IMR-90 (cell line): ENCODE results near the gene MACO1. TPM values are rescaled to one million over a fixed set of nuclear protein-coding genes. Genes with fewer than 3 reads are reported as not detected.

ENCODE experiments used
- ATAC-seq: fragments of 200-7000 bp; cut with Tn5 transposase; 2 replicates; pipeline ENCODE4 v1.9.1; 2020; ENCODE audit warnings: low read depth, mild to moderate bottlenecking, moderate library complexity
- BruUV-seq: library from RNA; stranded (reverse); fragments of 400-500 nt; replicated peaks from 2 replicates; lab custom pipeline; 2021; lab: Mats Ljungman, UMichigan
- CTCF ChIA-PET: fragments of 300-600 bp; formaldehyde crosslinking; extraction: SDS; loops from one replicate; lab custom pipeline; 2021; ENCODE audit warnings: antibody characterized with exemption; lab: Yijun Ruan, JAX
- POLR2A ChIA-PET: fragments of 300-600 bp; sonication (Branson Sonifier 250); formaldehyde crosslinking; loops from one replicate; lab custom pipeline; 2022; ENCODE audit warnings: antibody characterized with exemption; ENCODE audit not compliant: unreplicated experiment; lab: Charles Lee
- DNase-seq: peaks from one replicate; pipeline ENCODE4 v3.0.0; 2013
- H2AFZ ChIP-seq: replicated peaks from 2 replicates; pipeline ENCODE3; 2013; ENCODE audit warnings: low read length, mild to moderate bottlenecking; ENCODE audit not compliant: poor library complexity
- H2AK5ac ChIP-seq: 2 replicates; pipeline ENCODE4 v1.6.1; 2013; ENCODE audit warnings: low read depth, low read length, inconsistent platforms
- H2AK9ac ChIP-seq: replicated peaks from 2 replicates; pipeline ENCODE3; 2013; ENCODE audit warnings: mild to moderate bottlenecking, low read depth, low read length, moderate library complexity; ENCODE audit not compliant: poor library complexity
- H2BK120ac ChIP-seq: 2 replicates; pipeline ENCODE4 v1.6.1; 2013; ENCODE audit warnings: low read depth, low read length, inconsistent platforms
- H2BK15ac ChIP-seq: 3 replicates; pipeline ENCODE4 v1.6.1; 2013; ENCODE audit warnings: low read depth, low read length, inconsistent platforms
- H2BK20ac ChIP-seq: 2 replicates; pipeline ENCODE4 v1.6.1; 2013; ENCODE audit warnings: low read depth, mild to moderate bottlenecking, inconsistent platforms, low read length, moderate library complexity
- H2BK5ac ChIP-seq: 2 replicates; pipeline ENCODE4 v1.6.1; 2013; ENCODE audit warnings: mild to moderate bottlenecking, low read depth, low read length, inconsistent platforms; ENCODE audit not compliant: poor library complexity, severe bottlenecking
- H3K14ac ChIP-seq: replicated peaks from 2 replicates; pipeline ENCODE4 v1.6.1; 2013; ENCODE audit warnings: low read depth, low read length, inconsistent platforms
- H3K18ac ChIP-seq: 2 replicates; pipeline ENCODE4 v1.6.1; 2013; ENCODE audit warnings: low read depth, low read length, control low read depth
- H3K23ac ChIP-seq: 2 replicates; pipeline ENCODE4 v1.6.1; 2013; ENCODE audit warnings: low read depth, low read length, inconsistent platforms
- H3K27ac ChIP-seq: 2 replicates; pipeline ENCODE4 v1.5.1; 2013; ENCODE audit warnings: mild to moderate bottlenecking, control low read depth, low read length; ENCODE audit not compliant: insufficient read depth
- H3K27me3 ChIP-seq: 2 replicates; pipeline ENCODE4 v1.6.1; 2013; ENCODE audit warnings: low read length; ENCODE audit not compliant: control insufficient read depth, insufficient read depth
- H3K36me3 ChIP-seq: 2 replicates; pipeline ENCODE4 v1.6.1; 2013; ENCODE audit warnings: low read length, mixed read lengths; ENCODE audit not compliant: control insufficient read depth, insufficient read depth
- H3K4ac ChIP-seq: 2 replicates; pipeline ENCODE4 v1.6.1; 2013; ENCODE audit warnings: low read depth, low read length, inconsistent platforms
- H3K4me1 ChIP-seq: 2 replicates; pipeline ENCODE4 v1.6.1; 2013; ENCODE audit warnings: low read length, mixed read lengths; ENCODE audit not compliant: control insufficient read depth, insufficient read depth
- H3K4me2 ChIP-seq: 2 replicates; pipeline ENCODE4 v1.6.1; 2013; ENCODE audit warnings: low read depth, mild to moderate bottlenecking, control low read depth, low read length, moderate library complexity
- H3K4me3 ChIP-seq: 2 replicates; pipeline ENCODE4 v1.5.1; 2013; ENCODE audit warnings: low read depth, mild to moderate bottlenecking, control low read depth, low read length, moderate library complexity; ENCODE audit not compliant: insufficient read depth
- H3K56ac ChIP-seq: 2 replicates; pipeline ENCODE4 v1.6.1; 2013; ENCODE audit warnings: low read length, inconsistent platforms; ENCODE audit not compliant: insufficient read depth; ENCODE audit errors: extremely low read depth
- H3K79me1 ChIP-seq, 2 experiments: 2 replicates each; pipeline ENCODE4 v1.6.1; 2013; ENCODE audit warnings: low read length in 2 of 2, inconsistent platforms in 1 of 2, low read depth in 1 of 2
- H3K9ac ChIP-seq: 2 replicates; pipeline ENCODE4 v1.6.1; 2013; ENCODE audit warnings: low read depth, low read length, control low read depth
- H3K9me1 ChIP-seq: 2 replicates; pipeline ENCODE4 v1.6.1; 2013; ENCODE audit warnings: low read length, inconsistent platforms; ENCODE audit not compliant: insufficient read depth
- H3K9me3 ChIP-seq: 2 replicates; pipeline ENCODE4 v1.6.1; 2013; ENCODE audit warnings: low read length; ENCODE audit not compliant: control insufficient read depth, insufficient read depth
- H4K20me1 ChIP-seq: 2 replicates; pipeline ENCODE4 v1.6.1; 2013; ENCODE audit warnings: low read length, inconsistent platforms; ENCODE audit not compliant: insufficient read depth
- H4K5ac ChIP-seq: 2 replicates; pipeline ENCODE4 v1.6.1; 2013; ENCODE audit warnings: mild to moderate bottlenecking, low read depth, low read length, control low read depth
- H4K8ac ChIP-seq, 2 experiments: 2 replicates each; pipeline ENCODE4 v1.6.1; 2013; ENCODE audit warnings: low read depth in 2 of 2, low read length in 2 of 2, control low read depth in 1 of 2, inconsistent platforms in 1 of 2
- H4K91ac ChIP-seq: 2 replicates; pipeline ENCODE4 v1.6.1; 2013; ENCODE audit warnings: low read depth, low read length, inconsistent platforms; ENCODE audit not compliant: insufficient read depth
- BHLHE40 ChIP-seq: fragments of 150-350 bp; IDR thresholded peaks from 2 replicates; pipeline ENCODE4 v1.6.1; 2016; ENCODE audit warnings: mild to moderate bottlenecking, low read depth, low read length
- MAFK ChIP-seq: IDR thresholded peaks from 2 replicates; pipeline ENCODE4 v1.6.1; 2012; ENCODE audit warnings: low read depth, low read length, improper control_type of control experiment
- NFE2L2 ChIP-seq: fragments of 150-350 bp; IDR thresholded peaks from 2 replicates; pipeline ENCODE4 v1.6.1; 2016; ENCODE audit warnings: low read depth, mild to moderate bottlenecking, low read length
- POLR2A ChIP-seq: IDR thresholded peaks from 2 replicates; pipeline ENCODE4 v1.6.1; 2012; ENCODE audit warnings: mild to moderate bottlenecking, low read depth, low read length
- RAD21 ChIP-seq: IDR thresholded peaks from 2 replicates; pipeline ENCODE4 v1.6.1; 2012; ENCODE audit warnings: low read length, improper control_type of control experiment
- WGBS, 2 experiments: methylation state at CpG; one replicate each; pipeline versions ENCODE4 v1.1.5 to v1.1.7; 2013; ENCODE audit warnings: missing lambda C conversion rate in 2 of 2; ENCODE audit not compliant: insufficient read length in 1 of 2; ENCODE audit errors: extremely low coverage in 2 of 2; 5-methylcytosine and 5-hydroxymethylcytosine counted together
- dilution Hi-C: fragments of 300-500 bp; cut with HindIII; formaldehyde crosslinking; loops from one replicate; pipeline ENCODE4 v1.14.3; 2018; ENCODE audit warnings: low sequenced_read_pairs; ENCODE audit not compliant: unreplicated experiment
- in situ Hi-C: fragments of 300-500 bp; cut with MboI; formaldehyde crosslinking; loops from 3 replicates; pipeline ENCODE4 v1.14.3; 2019; ENCODE audit warnings: low sequenced_read_pairs, inconsistent platforms, mixed read lengths
- intact Hi-C: fragments of 100-400 bp; cut with micrococcal nuclease; formaldehyde crosslinking; loops from 2 replicates; pipeline ENCODE4 v1.10.0; 2022
- polyA plus RNA-seq, 3 experiments: library from polyadenylated mRNA; depleted of rRNA; stranded (reverse); fragments of >200 nt; gene quantifications; 2 replicates each; pipeline ENCODE4 v1.2.3, GENCODE V29; 2012; ENCODE audit warnings: low replicate concordance in 1 of 3
- total RNA-seq: library from RNA; depleted of rRNA; stranded (reverse); fragments of >200 nt; gene quantifications from 2 replicates; pipeline ENCODE4 v1.2.3, GENCODE V29; 2012

The MACO1 gene
- total and polyA plus RNA-seq, 2 of the 4 experiments (the other 2 are of a cell fraction), result 6.8 to 12.7 TPM

GRCh38 chr1:25494952-25495351, 64.3 kb downstream of the MACO1 start:
- Histone ChIP-seq H4K91ac (no peak overlapping the region), H3K9me1 (no peaks in the 10 kb centered on the region), H2AFZ (no peak overlapping the region), H3K9me3 (no peaks in the 10 kb centered on the region), H3K27me3 (no peaks in the 10 kb centered on the region), H2AK9ac (no peak overlapping the region), H3K27ac (no peak overlapping the region), H3K56ac (no peak overlapping the region), H3K9ac (no peak overlapping the region), H4K8ac (no peak overlapping the region), H3K4me2 (no peak overlapping the region), H2BK15ac (no peak overlapping the region), H3K4me1 (no peaks in the 10 kb centered on the region), H2BK20ac (no peak overlapping the region), H3K79me1 (peaks cover 0 to 6% of the 10 kb centered on the region in 2 experiments; a peak in 2 of 4 replicates), H3K4me3 (no peak overlapping the region), H2BK5ac (no peak overlapping the region), H3K18ac (no peak overlapping the region), H3K23ac (no peak overlapping the region), H3K14ac (no peak overlapping the region), H4K5ac (no peak overlapping the region), H3K36me3 (peaks cover 35% of the 10 kb centered on the region), H4K20me1 (no peaks in the 10 kb centered on the region), H3K4ac (no peak overlapping the region), H2AK5ac (no peak overlapping the region), H2BK120ac (no peak overlapping the region)
- 67% methylated on average over 1 of the region's 3 CpGs; no CpG with 5 or more reads in 1 of the 2 experiments for WGBS, 2 experiments
- dilution Hi-C loops, result no loop called here
- intact Hi-C loops, result no loop called here
- TF ChIP-seq POLR2A, result no peak
- TF ChIP-seq NFE2L2, result no peak
- TF ChIP-seq BHLHE40, result no peak
- TF ChIP-seq RAD21, result no peak
- TF ChIP-seq MAFK, result no peak
- no TSS peak for BruUV-seq
- ChIA-PET CTCF (no interaction called here), POLR2A (no interaction called here)
- ATAC-seq (no peak), DNase-seq (no peak)
- in situ Hi-C loops, result no loop called here
